ENCODE data around the gene PAQR4. TPM values are rescaled to one million over a fixed set of nuclear protein-coding genes. Genes with fewer than 3 reads are reported as not detected.

PAQR4 gene
- total and polyA plus RNA-seq, 2 of the 13 experiments (the other 11 are each of a cell fraction or from before 2014, with no cell fraction given): 15.9 to 24.8 TPM

DNA sequence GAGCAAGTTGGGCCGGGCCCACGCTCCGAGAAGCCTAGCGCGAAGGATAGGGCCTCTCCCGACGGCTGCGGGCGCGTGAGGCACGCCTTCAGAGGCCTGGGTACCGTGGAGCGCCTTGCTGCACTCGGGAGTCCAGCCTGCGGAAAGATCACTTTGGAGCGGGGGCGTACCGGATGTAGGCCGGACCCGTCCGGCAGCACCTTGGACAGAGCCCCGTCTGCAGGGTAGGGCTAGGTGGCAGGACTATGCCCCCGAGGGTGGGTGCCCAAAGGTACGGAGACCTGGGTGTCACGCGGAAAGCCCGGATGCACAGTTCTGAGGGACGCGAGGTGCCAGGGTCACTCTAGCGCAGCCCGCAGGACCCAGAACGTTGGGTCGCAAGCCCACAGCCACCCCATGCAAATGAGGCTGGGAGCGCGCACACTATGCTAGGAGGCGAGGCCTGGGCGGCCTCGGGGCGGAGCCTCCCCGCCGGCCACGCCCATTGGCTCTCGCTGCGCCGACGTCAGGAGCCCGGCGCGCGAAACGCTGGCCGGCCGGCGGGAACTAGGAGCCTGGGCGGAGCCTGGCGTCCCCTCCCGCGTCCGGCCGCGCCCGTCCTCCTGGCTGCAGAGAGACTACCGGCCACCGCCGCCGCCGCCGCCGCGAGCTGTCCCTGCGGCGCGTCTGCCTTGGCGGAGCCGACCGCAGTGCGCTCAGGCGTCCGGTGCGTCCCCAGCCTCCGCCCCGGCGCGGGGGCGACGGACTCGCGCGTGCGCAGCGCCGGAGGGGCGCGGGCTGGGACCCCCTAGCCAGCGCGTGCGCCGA is at the start of gene PAQR4 (continued):
- TF ChIP-seq ZFYVE20 (CRISPR knock-in tag; IDR thresholded peaks at IDR 0.05; ENCODE audit: borderline replicate concordance, low read depth) (peak; percentile 80; the same call in 1 of the 2 replicates), ZNF816 (CRISPR knock-in tag; IDR thresholded peaks at IDR 0.05; ENCODE audit: borderline replicate concordance) (peak; percentile 70; the same call in 1 of the 2 replicates), FOSL1 (CRISPR knock-in tag; IDR thresholded peaks at IDR 0.05; ENCODE audit: borderline replicate concordance) (no peak), NR2C2 (CRISPR knock-in tag; IDR thresholded peaks at IDR 0.05; ENCODE audit: borderline replicate concordance) (peak; percentile 73), AHR (CRISPR knock-in tag; IDR thresholded peaks at IDR 0.05) (peak; percentile 93), ZFP82 (CRISPR knock-in tag; IDR thresholded peaks at IDR 0.05; ENCODE audit: borderline replicate concordance) (no peak; the same call in 1 of the 2 replicates), ZNF235 (CRISPR knock-in tag; IDR thresholded peaks at IDR 0.05; ENCODE audit: borderline replicate concordance) (peak; percentile 96)
- TF ChIP-seq, protein P1, sequence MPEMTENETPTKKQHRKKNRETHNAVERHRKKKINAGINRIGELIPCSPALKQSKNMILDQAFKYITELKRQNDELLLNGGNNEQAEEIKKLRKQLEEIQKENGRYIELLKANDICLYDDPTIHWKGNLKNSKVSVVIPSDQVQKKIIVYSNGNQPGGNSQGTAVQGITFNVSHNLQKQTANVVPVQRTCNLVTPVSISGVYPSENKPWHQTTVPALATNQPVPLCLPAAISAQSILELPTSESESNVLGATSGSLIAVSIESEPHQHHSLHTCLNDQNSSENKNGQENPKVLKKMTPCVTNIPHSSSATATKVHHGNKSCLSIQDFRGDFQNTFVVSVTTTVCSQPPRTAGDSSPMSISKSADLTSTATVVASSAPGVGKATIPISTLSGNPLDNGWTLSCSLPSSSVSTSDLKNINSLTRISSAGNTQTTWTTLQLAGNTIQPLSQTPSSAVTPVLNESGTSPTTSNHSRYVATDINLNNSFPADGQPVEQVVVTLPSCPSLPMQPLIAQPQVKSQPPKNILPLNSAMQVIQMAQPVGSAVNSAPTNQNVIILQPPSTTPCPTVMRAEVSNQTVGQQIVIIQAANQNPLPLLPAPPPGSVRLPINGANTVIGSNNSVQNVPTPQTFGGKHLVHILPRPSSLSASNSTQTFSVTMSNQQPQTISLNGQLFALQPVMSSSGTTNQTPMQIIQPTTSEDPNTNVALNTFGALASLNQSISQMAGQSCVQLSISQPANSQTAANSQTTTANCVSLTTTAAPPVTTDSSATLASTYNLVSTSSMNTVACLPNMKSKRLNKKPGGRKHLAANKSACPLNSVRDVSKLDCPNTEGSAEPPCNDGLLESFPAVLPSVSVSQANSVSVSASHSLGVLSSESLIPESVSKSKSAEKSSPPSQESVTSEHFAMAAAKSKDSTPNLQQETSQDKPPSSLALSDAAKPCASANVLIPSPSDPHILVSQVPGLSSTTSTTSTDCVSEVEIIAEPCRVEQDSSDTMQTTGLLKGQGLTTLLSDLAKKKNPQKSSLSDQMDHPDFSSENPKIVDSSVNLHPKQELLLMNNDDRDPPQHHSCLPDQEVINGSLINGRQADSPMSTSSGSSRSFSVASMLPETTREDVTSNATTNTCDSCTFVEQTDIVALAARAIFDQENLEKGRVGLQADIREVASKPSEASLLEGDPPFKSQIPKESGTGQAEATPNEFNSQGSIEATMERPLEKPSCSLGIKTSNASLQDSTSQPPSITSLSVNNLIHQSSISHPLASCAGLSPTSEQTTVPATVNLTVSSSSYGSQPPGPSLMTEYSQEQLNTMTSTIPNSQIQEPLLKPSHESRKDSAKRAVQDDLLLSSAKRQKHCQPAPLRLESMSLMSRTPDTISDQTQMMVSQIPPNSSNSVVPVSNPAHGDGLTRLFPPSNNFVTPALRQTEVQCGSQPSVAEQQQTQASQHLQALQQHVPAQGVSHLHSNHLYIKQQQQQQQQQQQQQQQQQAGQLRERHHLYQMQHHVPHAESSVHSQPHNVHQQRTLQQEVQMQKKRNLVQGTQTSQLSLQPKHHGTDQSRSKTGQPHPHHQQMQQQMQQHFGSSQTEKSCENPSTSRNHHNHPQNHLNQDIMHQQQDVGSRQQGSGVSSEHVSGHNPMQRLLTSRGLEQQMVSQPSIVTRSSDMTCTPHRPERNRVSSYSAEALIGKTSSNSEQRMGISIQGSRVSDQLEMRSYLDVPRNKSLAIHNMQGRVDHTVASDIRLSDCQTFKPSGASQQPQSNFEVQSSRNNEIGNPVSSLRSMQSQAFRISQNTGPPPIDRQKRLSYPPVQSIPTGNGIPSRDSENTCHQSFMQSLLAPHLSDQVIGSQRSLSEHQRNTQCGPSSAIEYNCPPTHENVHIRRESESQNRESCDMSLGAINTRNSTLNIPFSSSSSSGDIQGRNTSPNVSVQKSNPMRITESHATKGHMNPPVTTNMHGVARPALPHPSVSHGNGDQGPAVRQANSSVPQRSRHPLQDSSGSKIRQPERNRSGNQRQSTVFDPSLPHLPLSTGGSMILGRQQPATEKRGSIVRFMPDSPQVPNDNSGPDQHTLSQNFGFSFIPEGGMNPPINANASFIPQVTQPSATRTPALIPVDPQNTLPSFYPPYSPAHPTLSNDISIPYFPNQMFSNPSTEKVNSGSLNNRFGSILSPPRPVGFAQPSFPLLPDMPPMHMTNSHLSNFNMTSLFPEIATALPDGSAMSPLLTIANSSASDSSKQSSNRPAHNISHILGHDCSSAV (CRISPR knock-in tag; IDR thresholded peaks at IDR 0.05; ENCODE audit: borderline replicate concordance): no peak
- TF ChIP-seq, protein P2, sequence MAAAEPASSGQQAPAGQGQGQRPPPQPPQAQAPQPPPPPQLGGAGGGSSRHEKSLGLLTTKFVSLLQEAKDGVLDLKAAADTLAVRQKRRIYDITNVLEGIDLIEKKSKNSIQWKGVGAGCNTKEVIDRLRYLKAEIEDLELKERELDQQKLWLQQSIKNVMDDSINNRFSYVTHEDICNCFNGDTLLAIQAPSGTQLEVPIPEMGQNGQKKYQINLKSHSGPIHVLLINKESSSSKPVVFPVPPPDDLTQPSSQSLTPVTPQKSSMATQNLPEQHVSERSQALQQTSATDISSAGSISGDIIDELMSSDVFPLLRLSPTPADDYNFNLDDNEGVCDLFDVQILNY (CRISPR knock-in tag; conservative IDR thresholded peaks at IDR 0.05): peak; percentile 96
- TF ChIP-seq, protein P3, sequence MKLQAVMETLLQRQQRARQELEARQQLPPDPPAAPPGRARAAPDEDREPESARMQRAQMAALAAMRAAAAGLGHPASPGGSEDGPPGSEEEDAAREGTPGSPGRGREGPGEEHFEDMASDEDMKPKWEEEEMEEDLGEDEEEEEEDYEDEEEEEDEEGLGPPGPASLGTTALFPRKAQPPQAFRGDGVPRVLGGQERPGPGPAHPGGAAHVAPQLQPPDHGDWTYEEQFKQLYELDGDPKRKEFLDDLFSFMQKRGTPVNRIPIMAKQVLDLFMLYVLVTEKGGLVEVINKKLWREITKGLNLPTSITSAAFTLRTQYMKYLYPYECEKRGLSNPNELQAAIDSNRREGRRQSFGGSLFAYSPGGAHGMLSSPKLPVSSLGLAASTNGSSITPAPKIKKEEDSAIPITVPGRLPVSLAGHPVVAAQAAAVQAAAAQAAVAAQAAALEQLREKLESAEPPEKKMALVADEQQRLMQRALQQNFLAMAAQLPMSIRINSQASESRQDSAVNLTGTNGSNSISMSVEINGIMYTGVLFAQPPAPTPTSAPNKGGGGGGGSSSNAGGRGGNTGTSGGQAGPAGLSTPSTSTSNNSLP (IDR thresholded peaks at IDR 0.05; ENCODE audit: low read depth, low read length): no peak
- TF ChIP-seq, protein P4, sequence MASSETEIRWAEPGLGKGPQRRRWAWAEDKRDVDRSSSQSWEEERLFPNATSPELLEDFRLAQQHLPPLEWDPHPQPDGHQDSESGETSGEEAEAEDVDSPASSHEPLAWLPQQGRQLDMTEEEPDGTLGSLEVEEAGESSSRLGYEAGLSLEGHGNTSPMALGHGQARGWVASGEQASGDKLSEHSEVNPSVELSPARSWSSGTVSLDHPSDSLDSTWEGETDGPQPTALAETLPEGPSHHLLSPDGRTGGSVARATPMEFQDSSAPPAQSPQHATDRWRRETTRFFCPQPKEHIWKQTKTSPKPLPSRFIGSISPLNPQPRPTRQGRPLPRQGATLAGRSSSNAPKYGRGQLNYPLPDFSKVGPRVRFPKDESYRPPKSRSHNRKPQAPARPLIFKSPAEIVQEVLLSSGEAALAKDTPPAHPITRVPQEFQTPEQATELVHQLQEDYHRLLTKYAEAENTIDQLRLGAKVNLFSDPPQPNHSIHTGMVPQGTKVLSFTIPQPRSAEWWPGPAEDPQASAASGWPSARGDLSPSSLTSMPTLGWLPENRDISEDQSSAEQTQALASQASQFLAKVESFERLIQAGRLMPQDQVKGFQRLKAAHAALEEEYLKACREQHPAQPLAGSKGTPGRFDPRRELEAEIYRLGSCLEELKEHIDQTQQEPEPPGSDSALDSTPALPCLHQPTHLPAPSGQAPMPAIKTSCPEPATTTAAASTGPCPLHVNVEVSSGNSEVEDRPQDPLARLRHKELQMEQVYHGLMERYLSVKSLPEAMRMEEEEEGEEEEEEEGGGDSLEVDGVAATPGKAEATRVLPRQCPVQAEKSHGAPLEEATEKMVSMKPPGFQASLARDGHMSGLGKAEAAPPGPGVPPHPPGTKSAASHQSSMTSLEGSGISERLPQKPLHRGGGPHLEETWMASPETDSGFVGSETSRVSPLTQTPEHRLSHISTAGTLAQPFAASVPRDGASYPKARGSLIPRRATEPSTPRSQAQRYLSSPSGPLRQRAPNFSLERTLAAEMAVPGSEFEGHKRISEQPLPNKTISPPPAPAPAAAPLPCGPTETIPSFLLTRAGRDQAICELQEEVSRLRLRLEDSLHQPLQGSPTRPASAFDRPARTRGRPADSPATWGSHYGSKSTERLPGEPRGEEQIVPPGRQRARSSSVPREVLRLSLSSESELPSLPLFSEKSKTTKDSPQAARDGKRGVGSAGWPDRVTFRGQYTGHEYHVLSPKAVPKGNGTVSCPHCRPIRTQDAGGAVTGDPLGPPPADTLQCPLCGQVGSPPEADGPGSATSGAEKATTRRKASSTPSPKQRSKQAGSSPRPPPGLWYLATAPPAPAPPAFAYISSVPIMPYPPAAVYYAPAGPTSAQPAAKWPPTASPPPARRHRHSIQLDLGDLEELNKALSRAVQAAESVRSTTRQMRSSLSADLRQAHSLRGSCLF (CRISPR knock-in tag; IDR thresholded peaks at IDR 0.05; ENCODE audit: borderline replicate concordance): peak; percentile 82
